Measurements from ENCODE around the gene LPCAT2. TPM values are rescaled to one million over a fixed set of nuclear protein-coding genes. Genes with fewer than 3 reads are reported as not detected.

LPCAT2 gene
- total RNA-seq, 4 donors from 2014 or later = 12.1 to 19.7 (median 18.1) TPM

DNA sequence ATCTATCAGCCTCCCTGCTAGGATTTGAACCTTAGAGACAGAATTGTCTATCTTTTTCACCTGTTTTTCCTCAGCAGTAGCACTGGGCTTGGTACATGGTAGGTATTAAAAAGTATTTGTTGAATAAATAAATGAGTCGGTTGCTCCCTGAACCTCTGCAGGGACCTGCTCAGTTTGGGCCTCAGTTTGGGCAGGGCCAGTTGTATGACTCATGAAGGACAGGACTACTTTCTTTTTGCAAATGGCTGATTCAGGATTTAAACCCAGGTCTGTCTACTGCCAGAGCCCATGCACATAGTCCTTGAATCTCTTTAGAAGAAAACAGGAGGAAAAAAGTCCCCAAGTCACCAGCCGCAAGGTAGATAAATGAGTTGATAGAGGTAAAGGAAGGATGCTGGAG, 26.8 kb upstream of the LPCAT2 start:
- no peak for DNase-seq (ENCODE audit: low spot score in 2 of 2)
- Histone ChIP-seq H3K4me1 (peaks cover 53% of the 10 kb centered on the region), H3K9me3 (no peaks in the 10 kb centered on the region), H3K27ac (peak overlapping the region; percentile 23), H3K36me3 (peaks cover 25% of the 10 kb centered on the region), H3K27me3 (peaks cover 17% of the 10 kb centered on the region), H3K4me3 (peak overlapping the region; percentile 72)
- WGBS = 65% methylated on average over 2 of the region's 2 CpGs
- TF ChIP-seq, protein P1, sequence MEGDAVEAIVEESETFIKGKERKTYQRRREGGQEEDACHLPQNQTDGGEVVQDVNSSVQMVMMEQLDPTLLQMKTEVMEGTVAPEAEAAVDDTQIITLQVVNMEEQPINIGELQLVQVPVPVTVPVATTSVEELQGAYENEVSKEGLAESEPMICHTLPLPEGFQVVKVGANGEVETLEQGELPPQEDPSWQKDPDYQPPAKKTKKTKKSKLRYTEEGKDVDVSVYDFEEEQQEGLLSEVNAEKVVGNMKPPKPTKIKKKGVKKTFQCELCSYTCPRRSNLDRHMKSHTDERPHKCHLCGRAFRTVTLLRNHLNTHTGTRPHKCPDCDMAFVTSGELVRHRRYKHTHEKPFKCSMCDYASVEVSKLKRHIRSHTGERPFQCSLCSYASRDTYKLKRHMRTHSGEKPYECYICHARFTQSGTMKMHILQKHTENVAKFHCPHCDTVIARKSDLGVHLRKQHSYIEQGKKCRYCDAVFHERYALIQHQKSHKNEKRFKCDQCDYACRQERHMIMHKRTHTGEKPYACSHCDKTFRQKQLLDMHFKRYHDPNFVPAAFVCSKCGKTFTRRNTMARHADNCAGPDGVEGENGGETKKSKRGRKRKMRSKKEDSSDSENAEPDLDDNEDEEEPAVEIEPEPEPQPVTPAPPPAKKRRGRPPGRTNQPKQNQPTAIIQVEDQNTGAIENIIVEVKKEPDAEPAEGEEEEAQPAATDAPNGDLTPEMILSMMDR (IDR thresholded peaks at IDR 0.05) = no peak
- TF ChIP-seq POLR2A (IDR thresholded peaks at IDR 0.05) (no peak), POLR2AphosphoS5 (IDR thresholded peaks at IDR 0.05) (no peak), EP300 (IDR thresholded peaks at IDR 0.05) (no peak)

DNA sequence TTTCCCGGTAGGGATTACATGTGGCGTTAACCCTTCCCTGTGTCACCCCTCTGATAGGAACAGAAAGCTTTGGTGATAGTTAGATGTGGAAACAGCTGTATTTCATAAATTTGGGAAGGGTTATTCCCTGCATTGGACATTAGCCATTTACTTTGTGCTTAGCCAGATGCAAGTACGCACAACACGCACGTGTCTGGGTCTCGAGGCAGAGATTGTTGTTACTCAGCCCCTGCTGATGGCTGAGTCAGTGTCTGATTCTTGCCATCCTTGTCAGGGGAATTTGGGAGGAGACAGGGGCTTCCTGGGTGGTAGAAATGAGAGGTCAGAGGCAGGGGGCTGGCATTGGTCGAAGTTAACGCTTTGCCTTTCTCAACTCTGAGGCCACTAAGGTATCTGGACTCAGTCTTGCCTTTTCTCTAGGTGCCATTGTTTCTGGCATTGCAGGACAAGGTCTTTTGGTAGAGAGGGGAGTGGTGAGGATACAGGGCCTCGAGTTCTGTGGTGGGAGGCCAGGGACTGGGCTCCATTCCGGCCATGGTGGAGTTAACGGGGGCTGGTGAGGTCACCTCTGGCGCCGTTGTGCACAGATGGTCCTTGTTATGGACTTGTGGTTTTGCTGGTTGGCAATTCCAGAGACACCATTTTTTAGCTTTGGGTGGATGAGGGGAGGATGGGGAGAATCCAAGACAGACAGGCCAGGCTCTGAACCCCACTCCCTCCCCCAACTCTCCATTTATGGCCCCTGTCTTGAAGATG, 21.6 kb upstream of the LPCAT2 start:
- H3K9me3 ChIP-seq = no peaks in the 10 kb centered on the region
- H3K4me3 ChIP-seq = no peak overlapping the region
- peaks cover 43% of the 10 kb centered on the region for H3K4me1 ChIP-seq
- TF ChIP-seq POLR2A (IDR thresholded peaks at IDR 0.05) = no peak
- peak; percentile 46 to 63 (median 49) for TF ChIP-seq POLR2AphosphoS5 (IDR thresholded peaks at IDR 0.05)
- TF ChIP-seq, protein P1 (IDR thresholded peaks at IDR 0.05) = no peak
- no peak for TF ChIP-seq EP300 (IDR thresholded peaks at IDR 0.05)
- H3K36me3 ChIP-seq = peaks cover 41% of the 10 kb centered on the region
- peak overlapping the region; percentile 52 for H3K27ac ChIP-seq
- no peaks in the 10 kb centered on the region for H3K27me3 ChIP-seq
- DNase-seq (ENCODE audit: low spot score in 2 of 2) = peak; percentile 86 to 90
- 70% methylated on average over 13 of the region's 13 CpGs for WGBS

DNA sequence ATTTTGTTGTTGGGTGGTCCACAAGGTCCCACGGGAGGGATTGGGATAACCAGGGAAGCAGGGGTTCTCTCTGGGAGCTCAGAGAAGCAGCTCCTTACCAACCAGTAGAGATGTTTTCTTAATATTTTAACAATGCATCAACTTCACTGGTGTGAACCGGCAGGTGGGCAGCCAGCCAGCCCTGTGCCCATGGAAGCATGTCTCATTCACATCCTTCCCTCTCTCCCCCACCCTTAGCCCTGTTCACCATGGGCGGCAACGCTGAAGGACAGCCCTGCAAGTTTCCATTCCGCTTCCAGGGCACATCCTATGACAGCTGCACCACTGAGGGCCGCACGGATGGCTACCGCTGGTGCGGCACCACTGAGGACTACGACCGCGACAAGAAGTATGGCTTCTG, 20.6 kb upstream of the LPCAT2 start:
- Histone ChIP-seq H3K27ac (peak overlapping the region; percentile 52), H3K4me3 (no peak overlapping the region)
- 60% methylated on average over 5 of the region's 12 CpGs for WGBS

DNA sequence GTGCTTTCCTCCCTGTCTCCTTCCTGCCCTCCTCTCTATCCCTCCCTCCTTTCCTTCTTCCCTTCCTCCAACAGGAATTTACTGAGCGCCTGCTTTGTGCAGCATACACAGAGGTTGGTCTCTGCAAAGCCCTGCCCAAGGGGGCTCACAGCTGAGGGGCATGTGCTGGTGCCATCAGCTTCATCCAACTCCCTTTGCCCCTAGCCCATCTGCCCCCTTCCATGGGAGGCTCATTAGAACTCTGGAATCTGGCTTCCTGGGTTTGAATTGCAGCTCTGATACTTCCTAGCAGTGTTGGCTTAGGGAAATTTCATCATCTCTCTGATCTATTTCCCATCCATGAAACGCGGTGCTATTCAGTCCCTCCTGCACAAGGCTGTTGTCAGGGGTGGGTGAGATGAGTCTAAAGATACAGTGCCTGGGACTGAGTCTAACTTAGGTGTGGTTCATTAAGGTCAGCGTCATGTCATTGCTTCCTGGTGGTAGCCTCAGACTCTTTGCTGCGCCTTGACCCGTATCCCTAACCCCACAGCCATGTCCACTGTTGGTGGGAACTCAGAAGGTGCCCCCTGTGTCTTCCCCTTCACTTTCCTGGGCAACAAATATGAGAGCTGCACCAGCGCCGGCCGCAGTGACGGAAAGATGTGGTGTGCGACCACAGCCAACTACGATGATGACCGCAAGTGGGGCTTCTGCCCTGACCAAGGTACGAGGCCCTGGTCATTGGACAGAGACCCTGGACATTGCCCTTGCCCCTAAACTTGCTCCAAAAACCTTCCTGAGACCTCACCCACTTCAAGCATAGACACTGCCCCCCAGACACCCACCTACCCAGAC, 19.5 kb upstream of the LPCAT2 start:
- Histone ChIP-seq H3K36me3 (peaks cover 25% of the 10 kb centered on the region), H3K9me3 (no peaks in the 10 kb centered on the region), H3K4me1 (peaks cover 32% of the 10 kb centered on the region), H3K27ac (peak overlapping the region; percentile 52), H3K4me3 (no peak overlapping the region), H3K27me3 (no peaks in the 10 kb centered on the region)
- WGBS = 93% methylated on average over 12 of the region's 14 CpGs
- peak; percentile 53 to 55 for DNase-seq (ENCODE audit: low spot score in 2 of 2)
- no peak for TF ChIP-seq POLR2AphosphoS5 (IDR thresholded peaks at IDR 0.05)
- TF ChIP-seq POLR2A (IDR thresholded peaks at IDR 0.05) = no peak
- TF ChIP-seq, protein P1 (IDR thresholded peaks at IDR 0.05) = no peak
- no peak for TF ChIP-seq EP300 (IDR thresholded peaks at IDR 0.05)

More for the DNA sequence above, 20.6 kb upstream of the LPCAT2 start:
- Histone ChIP-seq H3K36me3 (peaks cover 34% of the 10 kb centered on the region), H3K9me3 (no peaks in the 10 kb centered on the region), H3K4me1 (peaks cover 35% of the 10 kb centered on the region), H3K27me3 (no peaks in the 10 kb centered on the region)
- TF ChIP-seq POLR2AphosphoS5 (IDR thresholded peaks at IDR 0.05) (no peak), POLR2A (IDR thresholded peaks at IDR 0.05) (no peak), EP300 (IDR thresholded peaks at IDR 0.05) (no peak)
- TF ChIP-seq, protein P1 (IDR thresholded peaks at IDR 0.05) = no peak
- DNase-seq (ENCODE audit: low spot score in 2 of 2) = peak; percentile 63 to 71

DNA sequence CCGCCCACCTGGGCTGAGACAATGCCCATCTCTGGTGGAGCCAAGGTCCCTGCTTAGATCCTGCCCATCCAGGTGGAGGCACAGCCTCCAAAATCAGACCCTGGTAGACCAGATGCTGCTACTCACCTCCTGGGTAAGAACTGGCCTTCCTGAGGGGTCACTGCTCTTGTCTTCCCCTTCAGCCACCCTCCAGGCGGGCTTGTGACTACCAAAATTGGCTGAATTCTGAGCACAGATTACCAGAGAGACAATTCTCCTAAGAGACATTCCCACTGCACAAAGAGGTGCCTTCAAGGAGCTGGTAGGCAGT, 19.0 kb upstream of the LPCAT2 start:
- Histone ChIP-seq H3K27me3 (no peaks in the 10 kb centered on the region), H3K4me3 (no peak overlapping the region), H3K27ac (peak overlapping the region; percentile 8), H3K9me3 (no peaks in the 10 kb centered on the region), H3K4me1 (peaks cover 35% of the 10 kb centered on the region), H3K36me3 (peaks cover 25% of the 10 kb centered on the region)
- TF ChIP-seq POLR2AphosphoS5 (IDR thresholded peaks at IDR 0.05) (no peak), POLR2A (IDR thresholded peaks at IDR 0.05) (no peak), EP300 (IDR thresholded peaks at IDR 0.05) (no peak)
- TF ChIP-seq, protein P1 (IDR thresholded peaks at IDR 0.05) = no peak
- 94% methylated on average over 2 of the region's 2 CpGs for WGBS
- no peak for DNase-seq (ENCODE audit: low spot score in 2 of 2)
